Fibroblast of pulmonary artery (primary cell): Measurements from ENCODE around the gene CCNJL.

ENCODE experiments used
- DNase-seq: peaks from one replicate; pipeline ENCODE4 v3.0.0-alpha.2; 2010; ENCODE audit warnings: low read depth
- H3K4me3 ChIP-seq: replicated peaks from 2 replicates; pipeline ENCODE4 v1.5.1; 2011; ENCODE audit warnings: low read depth, mild to moderate bottlenecking, control low read depth, low read length, moderate library complexity
- CTCF ChIP-seq: IDR thresholded peaks from 2 replicates; pipeline ENCODE4 v1.5.1; 2011; ENCODE audit warnings: mild to moderate bottlenecking, control low read depth, low read length, inconsistent platforms; ENCODE audit errors: missing control alignments

CCNJL gene

GRCh38 chr5:160317434-160317833, 5.1 kb upstream of the CCNJL start:
- TF ChIP-seq CTCF: no peak
- H3K4me3 ChIP-seq: no peak overlapping the region
- no peak for DNase-seq

GRCh38 chr5:160315968-160316367, 3.6 kb upstream of the CCNJL start:
- peak; percentile 36 for DNase-seq
- TF ChIP-seq CTCF: no peak
- H3K4me3 ChIP-seq: no peak overlapping the region

- TF ChIP-seq CTCF: no peak
- DNase-seq: no peak
- peak overlapping the region; percentile 65 for H3K4me3 ChIP-seq
Measured at GRCh38 chr5:160312960-160313727, 780 bp upstream of the CCNJL start.

- peak overlapping the region; percentile 65 for H3K4me3 ChIP-seq
- no peak for TF ChIP-seq CTCF
- peak; percentile 17 for DNase-seq
Measured at GRCh38 chr5:160311491-160312133, 752 bp downstream of the CCNJL start.

GRCh38 chr5:160310552-160311295, 1.6 kb downstream of the CCNJL start:
- H3K4me3 ChIP-seq: no peak overlapping the region
- DNase-seq: no peak
- no peak for TF ChIP-seq CTCF

GRCh38 chr5:160310140-160310539, 2.2 kb downstream of the CCNJL start:
- DNase-seq: no peak
- TF ChIP-seq CTCF: no peak
- no peak overlapping the region for H3K4me3 ChIP-seq
